ENCODE data around the gene CSNK2A2. TPM values are rescaled to one million over a fixed set of nuclear protein-coding genes. Genes with fewer than 3 reads are reported as not detected.

Gene CSNK2A2
- total and polyA plus RNA-seq, 2 experiments from 2014 or later, result 23.4 to 58.0 TPM

DNA sequence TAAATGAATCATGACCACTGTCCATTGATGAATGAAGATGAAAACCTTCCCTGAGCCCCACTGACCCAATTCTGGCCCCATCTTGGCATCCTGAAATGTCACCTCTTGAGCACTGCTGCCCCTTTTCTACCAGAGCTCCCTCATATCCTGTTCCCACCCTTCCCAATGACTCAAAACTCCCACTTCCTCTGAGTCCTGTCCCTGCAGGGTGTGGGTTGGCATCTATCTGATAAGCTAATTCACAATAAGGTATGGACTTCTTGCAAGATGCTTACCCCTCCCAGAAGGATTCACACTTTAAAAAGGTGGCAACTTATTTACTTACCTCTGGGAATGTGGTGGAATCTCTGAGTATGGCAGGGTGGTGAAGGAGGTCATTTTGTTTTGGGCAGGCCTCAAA lies 13.3 kb upstream of the CSNK2A2 start:
- H3K36me3 ChIP-seq (replicated peaks; ENCODE audit: insufficient read depth, low read depth), result no peaks in the 10 kb centered on the region
- H3K9me3 ChIP-seq (ENCODE audit: low read depth), result no peaks in the 10 kb centered on the region
- H2AFZ ChIP-seq, result no peak overlapping the region
- H3K4me2 ChIP-seq, result no peak overlapping the region
- DNase-seq (ENCODE audit: low spot score), result no peak
- no peaks in the 10 kb centered on the region for H3K4me1 ChIP-seq (ENCODE audit: insufficient read depth)
- no peaks in the 10 kb centered on the region for H4K20me1 ChIP-seq (ENCODE audit: insufficient read depth, poor library complexity, severe bottlenecking)
- H3K9me2 ChIP-seq (replicated peaks; ENCODE audit: insufficient read depth), result no peaks in the 10 kb centered on the region
- no peaks in the 10 kb centered on the region for H3K27me3 ChIP-seq
- TF ChIP-seq EZH2phosphoT487 (IDR thresholded peaks at IDR 0.05; ENCODE audit: low read depth, severe bottlenecking, unreplicated experiment) (no peak), EZH2 (IDR thresholded peaks at IDR 0.05; ENCODE audit: borderline replicate concordance) (no peak)
- TF ChIP-seq, protein P1, sequence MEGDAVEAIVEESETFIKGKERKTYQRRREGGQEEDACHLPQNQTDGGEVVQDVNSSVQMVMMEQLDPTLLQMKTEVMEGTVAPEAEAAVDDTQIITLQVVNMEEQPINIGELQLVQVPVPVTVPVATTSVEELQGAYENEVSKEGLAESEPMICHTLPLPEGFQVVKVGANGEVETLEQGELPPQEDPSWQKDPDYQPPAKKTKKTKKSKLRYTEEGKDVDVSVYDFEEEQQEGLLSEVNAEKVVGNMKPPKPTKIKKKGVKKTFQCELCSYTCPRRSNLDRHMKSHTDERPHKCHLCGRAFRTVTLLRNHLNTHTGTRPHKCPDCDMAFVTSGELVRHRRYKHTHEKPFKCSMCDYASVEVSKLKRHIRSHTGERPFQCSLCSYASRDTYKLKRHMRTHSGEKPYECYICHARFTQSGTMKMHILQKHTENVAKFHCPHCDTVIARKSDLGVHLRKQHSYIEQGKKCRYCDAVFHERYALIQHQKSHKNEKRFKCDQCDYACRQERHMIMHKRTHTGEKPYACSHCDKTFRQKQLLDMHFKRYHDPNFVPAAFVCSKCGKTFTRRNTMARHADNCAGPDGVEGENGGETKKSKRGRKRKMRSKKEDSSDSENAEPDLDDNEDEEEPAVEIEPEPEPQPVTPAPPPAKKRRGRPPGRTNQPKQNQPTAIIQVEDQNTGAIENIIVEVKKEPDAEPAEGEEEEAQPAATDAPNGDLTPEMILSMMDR (IDR thresholded peaks at IDR 0.05; ENCODE audit: poor library complexity), result no peak
- no peak overlapping the region for H3K27ac ChIP-seq
- no peak overlapping the region for H3K4me3 ChIP-seq
- no peaks in the 10 kb centered on the region for H3K79me2 ChIP-seq

DNA sequence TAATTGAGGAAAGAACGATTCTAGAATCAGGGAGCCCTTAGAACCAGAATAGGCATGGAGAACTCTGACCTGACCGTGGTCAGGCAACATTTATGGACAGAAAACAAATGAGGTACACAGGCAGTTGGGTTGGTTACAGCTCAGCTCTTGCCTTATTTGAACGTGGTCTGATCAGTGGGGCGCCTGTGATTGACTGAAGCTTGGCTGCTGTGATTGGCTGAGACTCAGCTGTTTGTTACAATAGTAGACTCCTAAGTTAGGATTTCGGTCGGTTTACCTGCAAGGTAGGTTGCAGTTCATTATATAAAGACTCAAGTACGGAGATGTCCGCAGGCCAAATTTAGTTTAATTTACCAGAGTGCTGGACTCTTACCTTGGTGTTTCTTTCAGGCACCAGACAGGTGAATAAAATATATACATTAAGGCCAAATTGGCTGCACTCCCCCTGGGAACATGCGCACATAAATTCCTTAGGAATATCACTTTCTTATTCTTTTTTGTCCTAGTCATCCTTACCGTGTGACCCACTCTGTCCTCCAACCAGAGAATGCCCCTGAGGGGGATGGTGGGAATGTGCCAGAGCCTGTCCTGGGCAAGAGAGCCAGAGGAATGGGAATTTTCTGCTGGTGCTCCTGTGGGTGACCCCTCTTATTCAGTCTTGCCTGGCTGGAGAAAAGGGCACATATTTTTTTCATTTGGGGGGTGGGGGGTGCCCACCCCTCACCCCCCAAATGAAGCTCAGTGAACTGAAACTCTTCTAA lies 7.5 kb upstream of the CSNK2A2 start:
- Histone ChIP-seq H2AFZ (no peak overlapping the region), H3K9me3 (ENCODE audit: low read depth) (no peaks in the 10 kb centered on the region), H4K20me1 (ENCODE audit: insufficient read depth, poor library complexity, severe bottlenecking) (no peaks in the 10 kb centered on the region), H3K36me3 (replicated peaks; ENCODE audit: insufficient read depth, low read depth) (no peaks in the 10 kb centered on the region), H3K27ac (no peak overlapping the region), H3K4me1 (ENCODE audit: insufficient read depth) (no peaks in the 10 kb centered on the region), H3K4me3 (no peak overlapping the region), H3K4me2 (no peak overlapping the region), H3K27me3 (no peaks in the 10 kb centered on the region), H3K9me2 (replicated peaks; ENCODE audit: insufficient read depth) (no peaks in the 10 kb centered on the region), H3K79me2 (no peaks in the 10 kb centered on the region)
- TF ChIP-seq EZH2 (IDR thresholded peaks at IDR 0.05; ENCODE audit: borderline replicate concordance) (no peak), EZH2phosphoT487 (IDR thresholded peaks at IDR 0.05; ENCODE audit: low read depth, severe bottlenecking, unreplicated experiment) (no peak)
- TF ChIP-seq, protein P1 (IDR thresholded peaks at IDR 0.05; ENCODE audit: poor library complexity), result no peak
- 68% methylated on average over 10 of the region's 10 CpGs for WGBS (ENCODE audit: low lambda C conversion rate, missing lambda C conversion rate)
- no peak for DNase-seq (ENCODE audit: low spot score)

DNA sequence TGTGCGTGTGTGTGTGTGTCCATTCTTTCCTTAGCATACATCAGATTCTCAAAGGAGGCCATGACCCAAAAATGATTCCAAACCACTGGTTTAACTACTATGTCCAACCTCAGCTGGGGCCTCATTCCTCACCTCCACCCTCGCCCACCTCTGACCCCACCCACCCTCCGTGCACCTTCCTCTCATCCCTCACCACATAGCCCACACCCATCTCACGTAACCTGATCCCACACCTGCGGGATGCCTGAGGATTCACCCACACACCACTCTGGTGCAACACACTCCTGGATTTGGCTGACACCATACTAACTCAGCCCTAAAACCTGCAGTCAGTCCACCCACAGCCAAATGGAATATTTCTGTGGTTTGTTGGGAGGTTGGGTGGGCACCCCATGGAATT lies 3.3 kb upstream of the CSNK2A2 start:
- H3K27me3 ChIP-seq, result no peaks in the 10 kb centered on the region
- no peak overlapping the region for H3K27ac ChIP-seq

More for the DNA sequence above, 3.3 kb upstream of the CSNK2A2 start:
- Histone ChIP-seq H2AFZ (no peak overlapping the region), H3K4me2 (no peak overlapping the region), H3K4me1 (ENCODE audit: insufficient read depth) (peaks cover 8% of the 10 kb centered on the region), H3K36me3 (replicated peaks; ENCODE audit: insufficient read depth, low read depth) (no peaks in the 10 kb centered on the region), H3K79me2 (peaks cover 13% of the 10 kb centered on the region), H4K20me1 (ENCODE audit: insufficient read depth, poor library complexity, severe bottlenecking) (no peaks in the 10 kb centered on the region), H3K9me2 (replicated peaks; ENCODE audit: insufficient read depth) (no peaks in the 10 kb centered on the region), H3K9me3 (ENCODE audit: low read depth) (no peaks in the 10 kb centered on the region), H3K4me3 (no peak overlapping the region)
- WGBS (ENCODE audit: low lambda C conversion rate, missing lambda C conversion rate), result 50% methylated on average over 5 of the region's 5 CpGs
- DNase-seq (ENCODE audit: low spot score), result no peak
- TF ChIP-seq, protein P1 (IDR thresholded peaks at IDR 0.05; ENCODE audit: poor library complexity), result no peak
- TF ChIP-seq EZH2 (IDR thresholded peaks at IDR 0.05; ENCODE audit: borderline replicate concordance) (no peak), EZH2phosphoT487 (IDR thresholded peaks at IDR 0.05; ENCODE audit: low read depth, severe bottlenecking, unreplicated experiment) (no peak)
